GM19043 (cell line): ENCODE data around the gene TRAPPC3.
A peak's percentile ranks its signal among the peaks of the same experiment; 100 is the strongest.

Experiments
- ATAC-seq: cut with Tn5 transposase; IDR thresholded peaks from one replicate; pipeline ENCODE4 v1.9.1; 2021; ENCODE audit warnings: low read depth; ENCODE audit not compliant: unreplicated experiment

The TRAPPC3 gene

DNA sequence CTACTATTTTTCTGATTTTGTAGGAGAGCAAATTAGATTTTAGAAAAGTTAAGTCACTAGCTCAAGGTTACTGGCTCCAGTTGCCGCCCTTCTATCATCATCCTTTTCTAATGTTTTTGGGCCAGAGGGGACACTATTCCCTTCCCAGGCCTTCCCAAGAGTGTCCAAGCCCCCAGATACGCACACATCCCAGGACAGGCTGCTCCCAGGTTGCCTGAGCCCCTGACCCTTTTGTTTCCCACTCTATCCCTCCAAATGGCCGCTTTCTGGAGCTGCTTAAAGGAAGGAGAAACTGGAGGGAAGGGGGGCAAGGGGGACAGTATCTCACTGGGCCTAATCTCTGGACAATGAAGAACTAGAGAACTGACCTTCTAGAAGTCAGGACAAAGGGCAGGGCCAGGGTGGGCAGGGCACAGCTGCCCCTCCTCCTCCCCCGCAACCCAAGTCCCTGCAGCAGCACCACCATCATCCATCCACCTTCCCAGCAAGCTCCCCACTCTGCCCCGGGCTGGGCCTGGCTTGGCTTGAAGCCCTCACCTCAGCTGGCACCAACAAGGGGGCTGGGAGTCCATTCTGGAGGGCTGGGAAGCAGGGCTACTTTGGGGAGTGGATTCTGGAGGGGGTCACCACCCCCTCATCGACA, 5.6 kb upstream of the TRAPPC3 start:
- ATAC-seq = no peak

DNA sequence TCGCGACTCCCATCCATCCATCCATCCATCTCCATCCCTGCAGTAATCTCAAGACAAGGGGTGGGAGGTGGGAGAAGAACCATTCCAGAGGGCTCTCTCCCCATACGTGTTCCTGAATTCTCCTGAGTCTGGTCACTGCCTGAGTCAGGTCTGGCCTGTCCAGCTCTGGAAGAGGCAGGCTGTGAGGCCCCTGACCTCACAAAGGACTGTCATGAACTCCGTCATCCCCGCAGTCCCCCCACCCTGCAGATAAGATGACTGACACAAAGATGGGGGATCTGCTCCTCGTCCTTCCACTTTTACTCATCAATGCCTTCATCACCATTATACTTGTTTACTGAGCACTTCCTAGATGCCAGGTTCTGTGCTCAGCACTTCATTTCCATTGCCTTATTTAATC, 5.0 kb upstream of the TRAPPC3 start:
- ATAC-seq = no peak

DNA sequence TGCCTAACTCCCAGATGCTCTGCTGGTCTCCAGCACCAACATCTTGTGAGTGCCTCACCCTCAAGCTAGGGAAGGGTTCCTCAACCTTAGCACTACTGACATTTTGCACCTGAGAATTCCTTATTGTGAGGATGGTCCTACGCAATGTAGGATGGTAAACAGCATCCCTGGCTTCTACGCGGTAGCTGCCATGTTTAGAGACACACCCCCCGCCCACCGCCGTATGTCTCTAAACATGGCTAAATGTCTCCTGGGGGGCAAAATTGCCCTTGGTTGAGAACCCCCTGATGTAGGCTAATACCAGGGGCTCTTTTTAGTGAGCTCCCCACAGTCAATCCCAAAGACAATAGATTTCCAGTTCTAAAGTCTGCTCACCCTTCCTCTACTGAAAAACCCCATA, 4.2 kb upstream of the TRAPPC3 start:
- ATAC-seq = no peak

DNA sequence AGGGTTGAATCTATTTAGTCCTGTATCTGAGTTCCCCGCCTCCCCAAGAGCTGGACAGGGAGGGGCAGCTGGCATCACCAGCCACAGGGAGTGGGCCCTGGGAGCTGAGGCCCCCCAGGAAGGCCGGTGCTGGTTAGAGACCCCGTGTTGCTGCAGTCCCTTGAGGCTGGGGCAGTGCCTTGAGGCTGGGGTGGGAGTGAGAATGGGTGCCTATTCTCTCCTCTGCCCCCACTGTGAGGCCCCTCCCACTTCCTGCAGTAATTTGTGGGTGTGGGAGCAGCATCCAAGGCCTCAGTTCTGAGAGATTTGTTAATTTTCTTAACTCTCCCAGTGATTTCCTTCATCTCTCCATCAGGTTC, 2.5 kb upstream of the TRAPPC3 start:
- no peak for ATAC-seq

- ATAC-seq = no peak
These were observed 2.0 kb upstream of the TRAPPC3 start for GRCh38 chr1:36151134-36151844.

DNA sequence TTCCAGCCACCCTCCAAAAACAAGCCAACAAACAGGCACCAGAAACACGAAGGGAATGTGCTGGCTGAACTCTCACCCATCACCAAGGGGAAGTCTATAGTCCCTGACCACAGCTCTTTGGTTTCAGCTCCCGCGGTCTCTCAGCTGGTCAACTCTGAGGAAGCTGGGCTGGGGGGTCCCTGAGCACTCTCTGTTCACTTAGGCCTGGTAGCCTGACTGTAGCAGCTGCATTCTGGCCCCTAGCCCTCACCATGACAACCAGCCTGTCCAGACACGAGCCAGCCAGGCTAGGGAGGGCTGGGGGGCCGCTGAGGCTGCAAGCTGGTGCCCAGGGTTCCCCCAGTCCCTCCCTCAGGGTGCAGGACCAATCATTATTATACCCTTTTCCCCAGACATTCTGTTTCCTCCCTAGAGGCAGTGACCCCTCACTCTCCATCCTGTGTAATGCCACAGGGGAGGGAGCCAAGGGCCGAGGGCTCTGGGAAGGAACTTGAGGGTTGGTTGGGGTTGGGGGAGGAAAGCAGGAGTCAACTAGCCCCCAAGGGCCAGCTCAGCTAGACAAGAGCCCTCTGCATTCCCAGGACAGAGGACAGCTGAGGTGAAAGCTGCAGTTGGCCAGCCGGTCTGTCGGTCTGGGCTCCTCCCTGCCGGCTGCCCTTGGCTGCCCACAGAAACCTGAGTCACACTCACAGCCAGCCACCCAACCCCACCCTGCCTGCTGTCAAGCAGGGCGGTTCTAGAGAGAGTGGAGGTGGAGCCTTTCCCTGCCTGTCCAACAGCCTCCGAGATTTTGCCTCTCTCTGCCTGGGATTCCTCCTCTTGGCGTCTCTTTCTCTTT, 1.2 kb upstream of the TRAPPC3 start:
- ATAC-seq = peak; percentile 46

GRCh38 chr1:36149973-36150295, 648 bp upstream of the TRAPPC3 start:
- ATAC-seq = no peak

GRCh38 chr1:36148821-36149236, 457 bp downstream of the TRAPPC3 start:
- no peak for ATAC-seq

- ATAC-seq = no peak
These were observed 4.9 kb downstream of the TRAPPC3 start for GRCh38 chr1:36144413-36144812.

- no peak for ATAC-seq
These were observed 5.9 kb downstream of the TRAPPC3 start for GRCh38 chr1:36143424-36143823.

GRCh38 chr1:36142121-36142520, 7.2 kb downstream of the TRAPPC3 start:
- no peak for ATAC-seq

GRCh38 chr1:36139521-36139920, 9.8 kb downstream of the TRAPPC3 start:
- ATAC-seq = no peak

DNA sequence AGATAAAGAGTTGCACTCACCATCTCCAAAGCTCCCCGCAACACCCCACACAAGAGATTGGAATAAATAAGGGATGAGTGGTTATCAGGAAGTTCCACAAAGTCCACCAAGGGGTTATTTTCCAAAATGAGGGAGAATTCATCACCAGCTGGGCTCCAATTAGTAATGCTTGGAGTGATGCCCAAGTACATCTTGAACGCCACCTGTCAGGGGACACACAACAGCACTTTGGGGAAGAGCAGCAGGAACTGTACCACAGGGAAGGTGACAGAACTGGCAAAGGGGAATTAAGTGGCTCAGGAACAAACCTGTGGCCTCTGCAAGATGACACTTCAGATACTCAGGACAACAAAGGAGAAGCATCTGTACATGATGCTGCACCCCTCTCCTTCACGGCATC, 11.5 kb downstream of the TRAPPC3 start:
- no peak for ATAC-seq

DNA sequence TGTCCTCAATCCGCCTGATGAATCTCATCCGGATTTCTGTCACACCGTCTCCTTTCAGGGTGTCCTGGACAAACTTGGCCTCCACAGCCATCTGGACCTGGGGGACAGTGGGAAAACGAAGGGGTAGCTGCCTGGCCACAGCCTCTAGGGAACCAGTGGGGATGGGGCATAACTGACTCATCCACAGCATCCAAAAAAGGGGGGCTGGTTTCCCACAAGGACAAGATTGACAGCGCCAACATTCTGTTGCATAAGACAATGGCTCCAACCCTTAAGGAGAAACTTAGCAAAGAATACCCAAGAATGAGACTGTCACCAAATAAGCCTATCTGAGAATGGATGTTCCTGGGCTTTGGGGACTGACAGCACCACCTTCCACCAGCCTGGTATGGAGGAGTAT, 12.1 kb downstream of the TRAPPC3 start:
- no peak for ATAC-seq

DNA sequence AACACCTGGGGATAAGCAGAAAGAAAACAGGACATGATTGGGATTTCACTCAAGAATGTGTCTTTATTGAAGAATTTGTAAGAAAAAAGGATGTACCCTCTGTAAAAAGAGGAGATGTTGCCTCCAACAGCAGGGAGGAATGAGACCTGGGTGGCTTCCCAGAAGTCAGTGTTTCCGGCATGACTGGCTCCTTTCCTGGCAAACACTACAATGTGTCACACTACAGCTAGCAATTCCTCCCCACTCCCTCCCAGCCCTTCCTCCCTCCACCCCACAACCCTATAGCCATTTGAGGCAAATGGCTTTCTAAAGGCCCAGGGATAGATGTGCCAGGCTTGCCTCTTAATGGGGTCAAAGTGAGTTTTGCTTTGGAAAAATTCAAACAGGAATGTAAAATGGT, 12.8 kb downstream of the TRAPPC3 start:
- no peak for ATAC-seq

- no peak for ATAC-seq
These were observed 13.5 kb downstream of the TRAPPC3 start for GRCh38 chr1:36135796-36136195.

GRCh38 chr1:36135330-36135667, 14.0 kb downstream of the TRAPPC3 start:
- no peak for ATAC-seq

GRCh38 chr1:36134505-36135329, 14.6 kb downstream of the TRAPPC3 start:
- no peak for ATAC-seq

DNA sequence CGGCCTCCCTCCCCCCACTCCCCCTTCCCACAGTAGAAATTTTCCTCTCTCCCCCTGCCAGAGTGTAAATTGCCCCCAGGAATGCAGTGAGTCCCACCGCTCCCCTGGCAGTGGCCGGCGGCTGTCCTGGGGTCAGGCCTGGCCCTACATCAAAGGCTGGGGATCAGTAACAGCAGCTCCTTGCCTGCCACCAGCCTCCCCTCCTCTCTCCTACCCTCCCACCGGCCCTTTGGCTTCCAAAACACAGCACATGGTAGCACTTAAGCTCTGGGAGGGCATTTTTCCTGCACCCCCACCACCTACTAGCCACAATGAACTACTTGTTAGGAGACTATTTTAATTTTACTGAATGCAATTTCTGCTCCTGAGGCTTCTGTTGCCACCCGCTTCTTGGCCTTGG, 15.3 kb downstream of the TRAPPC3 start:
- no peak for ATAC-seq

- ATAC-seq = no peak
These were observed 15.8 kb downstream of the TRAPPC3 start for GRCh38 chr1:36133484-36133883.

DNA sequence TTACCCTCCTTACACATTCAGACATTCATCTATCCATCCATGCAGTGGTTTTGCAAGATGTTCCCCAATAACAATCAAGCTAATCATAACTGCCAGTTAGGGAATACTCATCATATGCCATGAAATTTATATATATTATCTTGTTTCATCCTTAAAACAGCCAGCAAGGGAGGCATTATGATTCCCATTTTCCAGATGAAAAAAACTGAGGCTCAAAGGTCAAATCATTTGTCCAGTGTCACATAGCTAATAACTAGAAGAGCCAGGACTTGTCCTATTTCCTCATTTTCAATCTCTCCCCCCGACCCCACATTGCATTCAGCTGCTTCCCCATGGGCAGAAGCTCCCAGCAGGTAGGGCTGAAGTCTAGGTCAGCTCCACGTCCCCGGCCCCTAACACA, 17.3 kb downstream of the TRAPPC3 start:
- no peak for ATAC-seq
